ENCODE measurements around the gene SIX1.

GRCh38 chr14:60602291-60602690 lies 47.0 kb downstream of the SIX1 start:
- no peak for TF ChIP-seq CTCF (IDR thresholded peaks at IDR 0.05 in 2 of 3, conservative IDR thresholded peaks at IDR 0.05 in 1 of 3; ENCODE audit: borderline replicate concordance in 1 of 3, insufficient read depth in 1 of 3, low read depth in 2 of 3, low read length in 2 of 3)
- no peak for TF ChIP-seq POLR2AphosphoS5 (IDR thresholded peaks at IDR 0.05; ENCODE audit: low read depth, low read length)
- no peak for TF ChIP-seq EZH2 (IDR thresholded peaks at IDR 0.05)
- no peak for TF ChIP-seq ZFX (IDR thresholded peaks at IDR 0.05)
- no peak for TF ChIP-seq EGR1 (IDR thresholded peaks at IDR 0.05; ENCODE audit: low read depth)
- no peak for TF ChIP-seq SIN3A (IDR thresholded peaks at IDR 0.05; ENCODE audit: low read depth)
- TF ChIP-seq CEBPB (IDR thresholded peaks at IDR 0.05; ENCODE audit: low read depth) = no peak
- no peak for TF ChIP-seq EZH2phosphoT487 (IDR thresholded peaks at IDR 0.05; ENCODE audit: borderline replicate concordance)
- no peak for TF ChIP-seq CBX3 (IDR thresholded peaks at IDR 0.05; ENCODE audit: low read depth)
- no peak for TF ChIP-seq SP1 (IDR thresholded peaks at IDR 0.05; ENCODE audit: low read depth)
- no peak for TF ChIP-seq REST (IDR thresholded peaks at IDR 0.05; ENCODE audit: low read depth)
